ENCODE results near the gene TARS2.

TARS2 gene

DNA sequence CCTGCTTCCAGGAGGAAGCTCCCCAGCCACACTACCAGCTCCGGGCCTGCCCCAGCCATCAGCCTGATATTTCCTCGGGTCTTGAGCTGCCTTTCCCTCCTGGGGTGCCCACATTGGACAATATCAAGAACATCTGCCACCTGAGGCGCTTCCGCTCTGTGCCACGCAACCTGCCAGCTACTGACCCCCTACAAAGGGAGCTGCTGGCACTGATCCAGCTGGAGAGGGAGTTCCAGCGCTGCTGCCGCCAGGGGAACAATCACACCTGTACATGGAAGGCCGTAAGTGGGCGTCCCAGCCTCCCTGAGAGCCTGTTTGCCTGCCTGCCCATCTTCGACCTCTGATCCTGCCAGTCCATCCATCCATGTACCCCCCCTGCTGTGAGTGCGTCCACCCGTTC is 24.3 kb downstream of the TARS2 start:
- DNase-seq, result no peak

- DNase-seq, result no peak
Observed at GRCh38 chr1:150511985-150512660, 24.9 kb downstream of the TARS2 start.

DNA sequence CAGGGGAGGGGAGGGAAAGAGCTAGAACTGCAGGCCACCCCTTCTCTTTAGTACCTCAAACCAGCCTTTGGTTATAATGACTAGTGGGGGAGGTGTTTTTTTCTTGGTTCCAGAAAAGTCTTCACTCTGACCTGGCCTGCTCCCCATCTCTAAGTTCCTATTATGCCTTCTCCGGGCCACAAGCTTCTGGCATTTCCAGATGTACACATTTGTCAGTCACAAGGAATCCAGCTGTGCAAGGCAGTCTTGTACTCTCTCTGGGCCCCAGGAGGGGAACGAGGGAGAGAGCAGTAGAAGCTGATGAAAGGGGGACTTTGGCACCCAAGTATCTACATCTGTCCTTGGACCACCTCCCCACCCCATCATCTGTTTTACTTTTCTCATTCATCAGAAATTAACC is 25.6 kb downstream of the TARS2 start:
- no peak for DNase-seq

DNA sequence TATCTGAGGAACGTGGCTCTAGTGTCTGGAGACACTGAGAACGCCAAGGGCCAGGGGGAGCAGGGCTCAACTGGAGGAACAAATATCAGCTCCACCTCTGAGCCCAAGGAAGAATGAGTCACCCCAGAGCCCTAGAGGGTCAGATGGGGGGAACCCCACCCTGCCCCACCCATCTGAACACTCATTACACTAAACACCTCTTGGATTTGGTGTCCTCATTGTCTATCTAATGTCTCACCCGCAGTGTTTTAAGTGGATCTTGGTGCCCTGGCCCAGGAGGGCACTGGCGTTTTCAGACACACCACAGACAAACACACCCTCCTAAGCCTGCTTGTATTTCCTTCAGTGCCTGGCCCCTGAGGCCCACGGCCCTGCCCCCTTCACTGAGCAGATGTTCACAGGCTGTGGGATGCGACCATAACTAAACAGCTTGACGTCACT is 26.2 kb downstream of the TARS2 start:
- no peak for DNase-seq

- DNase-seq, result no peak
Observed at GRCh38 chr1:150514260-150514659, 27.0 kb downstream of the TARS2 start.

DNA sequence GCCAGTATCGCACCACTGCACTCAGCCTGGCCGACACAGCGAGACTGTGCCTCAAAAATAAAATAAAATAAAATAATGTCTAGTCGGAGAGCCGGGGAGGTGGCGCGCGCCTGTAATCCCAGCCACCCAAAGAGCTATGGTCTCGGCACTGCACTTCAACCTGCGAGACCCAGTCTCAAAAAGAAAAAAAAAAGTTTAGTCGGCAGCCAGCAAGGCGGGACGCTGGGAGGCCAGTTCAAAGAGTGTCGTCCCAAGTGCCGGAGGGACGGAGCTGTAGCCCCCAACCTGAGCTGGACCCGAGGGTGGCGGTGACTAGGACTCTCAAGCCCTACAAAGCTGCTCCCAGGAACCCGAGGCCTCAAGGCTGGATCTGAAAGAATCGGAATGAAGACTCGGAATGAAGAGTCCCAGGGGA is 27.7 kb downstream of the TARS2 start:
- DNase-seq, result no peak

DNA sequence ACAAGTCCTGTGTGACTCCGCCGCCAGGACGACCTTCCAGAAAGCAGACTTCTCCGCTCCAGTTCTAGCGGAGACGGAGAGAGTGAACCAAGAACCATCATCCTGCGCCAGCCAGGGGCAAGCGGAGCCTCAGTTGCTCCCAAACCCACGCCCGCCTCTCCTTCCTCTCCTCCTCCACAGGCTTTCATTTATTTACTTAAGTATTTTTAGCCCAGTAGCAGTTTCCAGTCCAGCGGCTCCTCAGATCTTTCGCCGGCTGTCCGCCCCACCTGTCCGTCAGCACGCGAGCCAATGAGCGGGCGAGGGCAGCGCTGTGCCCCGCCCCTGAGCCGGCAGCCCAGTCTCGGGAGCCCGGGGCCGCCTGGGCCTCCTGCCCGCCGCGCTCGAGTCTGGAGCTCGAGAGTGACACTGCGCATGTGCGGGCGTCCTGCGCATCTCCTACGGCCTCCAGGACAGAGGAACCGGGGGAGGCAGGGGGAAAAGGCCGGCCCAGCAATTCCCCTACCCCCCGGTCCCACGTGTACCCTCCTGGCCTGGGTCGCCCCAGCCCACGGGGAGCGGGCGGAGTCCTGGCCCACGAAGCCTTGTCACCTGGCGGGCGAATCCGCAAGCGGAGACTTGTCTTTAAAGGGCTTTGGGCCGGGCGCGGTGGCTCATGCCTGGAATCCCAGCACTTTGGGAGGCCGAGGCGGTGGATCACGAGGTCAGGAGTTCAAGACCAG is 28.3 kb downstream of the TARS2 start, which contains the start of gene FALEC:
Gene FALEC, plus strand, starts transcription at position 425 of the 722 bp plus-strand sequence.
- DNase-seq, result peak; percentile 96

DNA sequence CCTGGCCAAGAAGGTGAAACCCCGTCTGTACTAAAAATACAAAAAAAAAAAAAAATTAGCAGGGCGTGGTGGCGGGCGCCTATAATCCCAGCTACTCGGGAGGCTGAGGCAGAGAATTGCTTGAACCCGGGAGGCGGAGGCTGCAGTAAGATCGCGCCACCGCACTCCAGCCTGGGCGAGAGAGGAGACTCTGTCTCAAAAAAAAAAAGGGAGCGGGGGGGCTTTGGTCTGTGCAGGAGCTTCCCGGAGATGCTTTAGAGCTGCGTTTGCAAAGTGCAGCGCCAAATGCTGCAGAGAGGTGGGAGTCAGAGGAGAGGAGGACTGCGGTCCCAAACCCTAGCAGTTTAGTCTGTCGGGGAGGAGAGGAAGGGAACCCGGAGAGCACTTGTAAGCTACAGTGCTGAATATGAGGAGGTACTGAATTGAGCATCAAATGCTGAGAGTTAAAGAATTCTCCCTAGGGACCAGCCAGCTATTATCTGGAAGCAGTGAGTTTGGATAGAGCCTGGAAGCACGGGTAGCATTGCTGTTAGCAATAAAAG is 28.9 kb downstream of the TARS2 start:
- no peak for DNase-seq

GRCh38 chr1:150516616-150517015 is 29.4 kb downstream of the TARS2 start:
- no peak for DNase-seq

DNA sequence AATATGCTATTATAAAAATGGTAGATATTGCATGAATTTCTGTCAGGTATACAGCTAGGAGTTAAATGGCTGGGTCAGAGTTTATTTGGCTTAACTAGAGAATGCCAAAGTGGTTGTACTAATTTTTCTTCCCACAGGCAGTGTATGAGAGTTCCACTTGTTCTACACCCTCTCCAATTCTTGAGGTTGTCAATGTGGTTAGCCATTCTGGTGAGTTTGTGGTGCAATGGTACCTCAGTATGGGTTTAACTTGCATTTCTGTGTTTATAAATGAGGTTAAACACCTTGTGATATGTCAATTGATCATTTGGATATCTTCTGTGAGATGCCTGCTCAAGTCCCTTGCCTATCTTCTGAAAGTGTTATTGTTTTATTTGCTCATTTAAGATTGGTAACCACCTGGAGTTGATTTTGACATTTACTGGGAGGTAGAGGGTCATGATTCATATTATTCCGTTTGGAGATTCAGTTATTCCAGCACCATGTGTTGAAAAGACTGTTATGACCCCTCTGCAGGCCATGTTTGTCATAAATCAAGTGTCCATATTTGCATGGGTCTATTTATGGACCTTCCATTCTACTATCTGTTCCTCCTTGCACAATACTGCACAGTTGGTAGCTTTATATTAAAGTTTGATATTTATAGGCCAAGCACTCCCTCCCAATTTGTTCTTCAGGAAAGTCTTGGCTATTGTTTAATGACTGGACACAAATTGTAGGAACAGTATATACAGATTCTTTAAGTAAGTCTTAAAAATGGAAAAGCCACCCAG is 34.2 kb downstream of the TARS2 start:
- DNase-seq, result no peak

GRCh38 chr1:150525348-150525747 is 38.1 kb downstream of the TARS2 start:
- no peak for DNase-seq

- peak; percentile 75 for DNase-seq
Observed at GRCh38 chr1:150528196-150528595, 41.0 kb downstream of the TARS2 start.

DNA sequence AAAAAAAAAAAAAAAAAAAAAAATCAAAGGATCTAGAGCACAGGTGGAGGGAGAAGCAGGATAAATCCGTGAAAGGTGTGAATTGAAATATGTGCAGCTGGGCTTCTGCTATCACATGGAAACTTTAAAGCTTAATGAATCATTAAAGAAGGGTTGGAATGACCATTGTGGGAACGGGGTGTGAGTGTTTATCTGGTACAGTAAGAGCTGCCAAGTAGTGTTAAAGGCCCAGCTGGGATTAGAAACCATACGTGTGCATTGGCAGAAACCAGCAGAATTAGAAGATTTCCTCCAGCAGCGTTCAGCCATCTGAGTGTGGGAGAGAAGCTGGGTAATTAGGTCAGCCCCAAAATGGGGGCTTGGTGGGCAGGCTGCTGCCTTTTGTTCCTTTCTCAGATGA is 41.8 kb downstream of the TARS2 start:
- DNase-seq, result peak; percentile 69

- no peak for DNase-seq
Observed at GRCh38 chr1:150530491-150531159, 43.4 kb downstream of the TARS2 start.

- no peak for DNase-seq
Observed at GRCh38 chr1:150532860-150533259, 45.6 kb downstream of the TARS2 start.

DNA sequence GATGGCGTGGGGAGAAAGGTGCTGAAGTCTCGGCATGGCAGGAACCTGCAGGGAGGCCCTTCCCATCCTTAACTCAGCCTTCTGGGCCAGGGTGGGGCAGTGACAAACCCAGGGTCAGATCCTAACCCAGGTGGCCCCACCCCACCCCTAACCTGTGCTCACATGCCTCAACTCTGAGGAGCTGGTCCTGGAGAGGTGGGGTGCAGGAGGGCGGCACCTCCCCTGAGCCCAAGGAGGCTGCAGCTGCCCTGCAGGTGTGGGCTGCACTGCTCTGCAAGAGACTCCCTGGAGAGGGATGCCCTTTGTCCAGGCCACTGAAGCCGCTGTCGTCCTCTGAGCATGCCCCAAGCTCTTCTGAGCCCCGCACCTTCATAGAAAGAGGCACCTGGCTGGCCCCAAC is 46.8 kb downstream of the TARS2 start:
- DNase-seq, result no peak

- DNase-seq, result peak; percentile 57
Observed at GRCh38 chr1:150535511-150536287, 48.5 kb downstream of the TARS2 start.

GRCh38 chr1:150536836-150537731 is 49.9 kb downstream of the TARS2 start:
- DNase-seq, result no peak

DNA sequence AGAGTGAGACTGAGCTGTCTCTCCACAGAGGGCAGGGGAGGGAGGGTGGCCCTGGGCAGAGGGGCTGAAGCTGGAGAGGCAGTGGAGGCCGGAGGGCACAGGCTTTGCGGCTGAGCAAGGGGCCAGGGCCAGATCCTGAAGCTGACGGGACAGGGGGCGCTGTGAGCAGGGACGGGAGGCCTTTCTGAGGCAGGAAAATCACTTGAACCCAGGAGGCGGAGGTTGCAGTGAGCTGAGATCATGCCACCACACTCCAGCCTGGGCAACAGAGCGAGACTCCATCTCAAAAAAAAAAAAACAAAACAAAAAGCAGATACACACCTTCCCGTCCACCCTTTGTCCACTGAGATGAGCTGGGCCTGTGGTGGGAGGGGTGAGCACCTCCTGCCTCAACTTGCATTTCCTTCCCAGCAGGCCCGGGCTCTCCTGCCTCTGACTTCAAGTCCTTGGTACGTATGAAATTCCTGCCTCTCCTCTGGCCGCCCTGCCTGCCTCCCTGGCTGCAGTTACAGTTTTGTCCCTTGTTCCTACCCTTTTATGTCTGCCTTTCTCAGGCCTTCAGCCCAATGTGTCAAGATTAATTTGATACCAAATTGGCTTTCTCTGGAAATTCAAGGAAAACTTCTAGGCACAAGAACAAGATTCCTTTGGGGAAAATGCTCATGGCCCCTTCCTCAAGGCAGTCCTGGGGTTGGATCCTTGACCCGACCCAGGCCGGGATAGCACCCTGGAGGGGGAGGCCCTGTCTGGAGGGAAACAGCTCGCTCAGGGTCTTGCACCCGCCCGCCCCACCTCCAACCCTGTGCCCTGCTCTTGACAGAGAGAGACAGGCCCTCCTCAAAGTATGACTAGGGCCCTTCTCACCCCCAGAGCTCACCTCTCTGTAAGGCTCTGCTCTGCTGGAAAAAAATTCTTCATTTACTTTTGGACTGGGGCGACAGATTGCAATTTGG is 50.8 kb downstream of the TARS2 start:
- peak; percentile 83 for DNase-seq

Data from fibroblast of skin of right quadriceps (primary cell).